Posterior cingulate gyrus (tissue), 11 donors: Measurements from ENCODE around the gene CD8A.

Experiments
- DNase-seq, 10 donors: peaks; one replicate each; pipeline versions ENCODE4 v3.0.0 to v3.0.0-alpha.2; 2020 to 2021; ENCODE audit warnings: mixed read lengths in 3 of 10
- intact Hi-C: fragments of 100-400 bp; cut with DNase I; formaldehyde crosslinking; loops from one replicate; pipeline ENCODE4 v1.15.1; 2023

The CD8A gene

DNA sequence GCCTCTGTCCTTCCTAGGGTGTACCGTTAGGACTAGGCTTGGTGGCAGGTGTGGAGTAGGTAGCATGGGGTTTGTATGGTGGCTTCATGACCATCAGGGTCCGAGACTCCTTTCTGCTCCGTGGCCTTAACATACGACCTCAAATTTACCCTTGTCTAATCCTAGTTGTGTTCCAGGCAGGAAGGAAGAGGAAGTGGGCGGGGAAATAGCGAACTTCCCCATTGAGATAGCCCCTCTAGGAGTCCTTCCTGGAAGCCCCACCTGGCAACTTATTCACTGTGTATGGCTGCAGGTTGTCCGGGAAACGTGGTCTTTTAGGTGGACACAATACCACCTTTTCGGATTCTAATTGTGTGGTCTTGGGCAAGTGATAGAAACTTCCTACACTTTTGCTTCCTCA is 9.3 kb downstream of the CD8A start:
- intact Hi-C loops = no loop called here
- no peak for DNase-seq

DNA sequence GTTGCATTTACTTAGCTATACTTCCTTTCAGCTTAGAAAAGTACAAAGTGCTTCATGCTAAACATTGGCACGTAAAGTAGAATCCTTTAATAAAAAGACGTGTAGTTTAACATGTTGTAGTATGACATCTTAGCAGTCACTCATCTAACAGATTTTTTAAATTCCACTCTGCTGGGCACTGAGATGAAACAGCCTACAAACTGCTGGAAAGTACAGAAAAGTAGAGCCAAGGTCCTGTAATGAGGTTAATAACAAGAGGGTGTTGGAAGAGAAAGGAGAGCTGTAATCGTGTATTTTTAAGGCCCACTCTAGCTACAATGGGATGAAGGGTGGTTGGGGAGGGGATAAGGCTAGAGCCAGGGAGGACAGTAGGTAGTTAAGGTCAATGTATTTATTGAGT is 10.7 kb downstream of the CD8A start:
- no peak for DNase-seq
- intact Hi-C loops = no loop called here

DNA sequence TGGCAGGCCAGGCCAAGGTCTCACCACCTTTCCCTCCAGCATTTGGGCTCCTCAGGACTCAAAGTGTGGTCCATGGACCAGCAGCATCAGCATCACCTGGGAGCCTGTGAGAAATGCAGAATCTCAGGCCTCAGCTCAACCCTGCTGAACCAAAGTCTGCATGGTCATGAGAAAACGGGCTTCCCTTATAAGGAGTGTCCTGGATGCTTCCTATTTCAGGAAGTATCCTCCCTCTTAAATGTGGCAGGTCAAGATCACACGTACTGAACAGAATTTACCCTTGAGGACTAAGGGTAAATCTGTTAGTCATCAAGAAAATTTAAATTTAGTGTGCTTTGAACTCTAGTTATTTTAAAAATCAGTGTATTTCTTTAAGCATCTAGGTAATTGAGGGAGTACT is 11.8 kb downstream of the CD8A start:
- DNase-seq = no peak
- intact Hi-C loops = no loop called here

DNA sequence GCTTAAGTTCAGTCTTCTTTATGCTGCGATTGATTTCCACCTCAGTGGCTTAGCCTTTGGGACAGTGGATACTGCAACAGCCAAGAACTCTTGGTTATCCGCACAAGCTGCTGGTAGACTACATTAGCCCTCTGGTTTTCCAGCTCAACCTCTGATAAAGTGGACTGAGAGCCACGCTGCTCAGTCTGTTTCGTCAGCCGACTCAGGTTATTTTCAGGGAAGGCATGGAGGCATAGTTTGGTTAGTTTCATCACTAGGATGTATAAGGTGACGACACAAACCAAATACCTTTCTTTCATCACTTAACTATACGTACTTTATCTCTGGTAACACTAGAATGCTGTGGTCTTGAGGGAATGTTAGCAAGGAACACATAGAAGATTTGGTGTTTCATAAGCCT is 14.2 kb downstream of the CD8A start:
- intact Hi-C loops = no loop called here
- DNase-seq = no peak

DNA sequence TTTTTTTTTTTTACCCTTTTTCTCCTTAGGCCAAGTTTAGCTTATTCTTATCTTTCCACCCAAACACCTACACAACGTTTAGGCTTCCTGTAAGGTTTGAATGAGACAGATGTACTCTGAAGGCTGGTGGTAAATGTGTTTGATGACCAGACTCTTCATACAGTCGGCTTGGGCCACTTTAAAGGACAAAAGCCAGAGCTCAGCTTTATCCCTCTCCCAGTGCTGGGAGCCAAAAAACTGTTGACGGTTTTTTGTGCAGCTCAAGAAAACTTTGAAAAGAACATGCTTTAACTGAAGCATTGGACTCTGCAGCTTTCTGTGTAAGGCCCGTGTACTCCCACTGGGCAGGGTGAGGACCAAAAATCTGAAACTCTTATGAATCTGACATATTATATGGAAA is 15.4 kb downstream of the CD8A start:
- DNase-seq = no peak
- intact Hi-C loops = no loop called here

DNA sequence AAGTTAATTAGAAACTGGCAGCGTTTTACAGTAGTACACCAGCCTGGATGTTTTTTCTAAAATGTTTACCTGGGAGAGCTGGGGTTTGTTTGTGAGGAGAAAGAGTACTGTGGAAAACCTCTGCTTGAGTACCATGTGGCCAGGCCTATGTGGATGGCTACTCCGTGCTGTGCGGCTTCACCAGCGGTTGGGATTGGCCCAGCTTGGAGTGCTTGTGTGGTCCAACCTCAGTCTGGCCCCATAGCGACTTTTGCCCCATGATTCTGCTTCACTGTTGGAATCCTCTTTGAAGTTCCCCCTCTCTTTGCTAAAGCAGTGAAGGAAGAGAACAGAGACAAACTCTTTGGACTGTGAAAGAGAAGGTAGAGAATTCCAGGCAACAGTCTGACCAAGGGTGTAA is 15.9 kb downstream of the CD8A start:
- intact Hi-C loops = no loop called here
- no peak for DNase-seq

DNA sequence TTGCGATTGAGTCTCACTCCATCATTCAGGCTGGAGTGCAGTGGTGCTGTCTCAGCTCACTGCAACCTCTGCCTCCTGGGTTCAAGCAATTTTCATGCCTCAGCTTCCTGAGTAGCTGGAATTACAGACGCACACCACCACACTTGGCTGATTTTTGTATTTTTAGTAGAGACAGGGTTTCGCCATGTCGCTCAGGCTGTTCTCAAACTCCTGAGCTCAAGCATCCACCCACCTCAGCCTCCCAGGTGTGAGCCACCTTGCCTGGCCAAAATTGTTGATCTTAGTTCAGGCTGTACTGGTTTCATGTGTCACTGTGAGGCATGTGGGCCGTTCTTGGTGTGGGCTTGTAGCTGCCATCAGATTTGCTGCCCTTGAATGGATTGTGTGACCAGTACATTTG is 18.1 kb downstream of the CD8A start:
- intact Hi-C loops = no loop called here
- no peak for DNase-seq

DNA sequence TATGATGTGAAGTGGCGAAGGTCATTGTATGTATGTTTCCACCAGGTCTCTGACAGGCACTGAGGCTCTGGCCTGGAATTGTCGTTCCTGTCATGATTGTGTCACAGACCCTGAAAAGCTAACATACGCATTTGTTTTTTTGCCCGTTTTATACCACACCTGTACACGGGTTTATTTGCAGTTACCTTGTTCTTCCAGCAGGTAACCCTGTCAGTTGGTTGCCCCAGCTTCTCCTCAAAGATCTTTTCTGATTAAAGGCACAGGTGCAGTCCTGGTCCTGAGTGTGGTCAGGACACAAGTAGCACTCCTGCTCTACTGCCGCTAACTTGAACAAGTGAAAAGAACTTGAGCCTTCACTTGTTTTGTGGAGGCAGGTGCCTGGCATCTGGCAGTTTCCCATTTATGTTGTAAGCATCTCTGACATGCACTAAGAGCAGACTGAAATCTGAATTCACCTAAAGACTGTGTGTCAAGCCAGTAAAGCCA is 19.9 kb downstream of the CD8A start:
- intact Hi-C loops = no loop called here

DNA sequence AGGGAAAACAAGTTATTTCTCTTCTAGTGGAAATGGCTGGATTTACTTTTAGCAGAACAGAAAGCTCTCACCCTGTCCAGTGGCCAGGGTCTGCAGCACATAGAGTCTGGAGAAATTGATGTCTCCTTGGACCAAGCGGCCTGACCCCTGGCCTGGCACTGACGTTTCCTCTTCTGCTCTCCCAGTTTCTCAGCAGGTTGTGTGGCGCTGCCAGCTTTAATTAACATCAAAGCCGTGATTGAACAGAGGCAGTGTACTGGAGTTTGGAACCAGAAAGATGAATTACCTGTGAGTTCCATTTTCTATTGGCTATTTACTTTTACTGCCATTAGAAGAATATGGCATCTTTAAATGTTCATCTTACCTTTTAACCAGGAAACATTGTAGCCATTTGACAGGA is 20.9 kb downstream of the CD8A start:
- intact Hi-C loops = no loop called here
- no peak for DNase-seq

More for the DNA sequence above, 19.9 kb downstream of the CD8A start:
- no peak for DNase-seq

DNA sequence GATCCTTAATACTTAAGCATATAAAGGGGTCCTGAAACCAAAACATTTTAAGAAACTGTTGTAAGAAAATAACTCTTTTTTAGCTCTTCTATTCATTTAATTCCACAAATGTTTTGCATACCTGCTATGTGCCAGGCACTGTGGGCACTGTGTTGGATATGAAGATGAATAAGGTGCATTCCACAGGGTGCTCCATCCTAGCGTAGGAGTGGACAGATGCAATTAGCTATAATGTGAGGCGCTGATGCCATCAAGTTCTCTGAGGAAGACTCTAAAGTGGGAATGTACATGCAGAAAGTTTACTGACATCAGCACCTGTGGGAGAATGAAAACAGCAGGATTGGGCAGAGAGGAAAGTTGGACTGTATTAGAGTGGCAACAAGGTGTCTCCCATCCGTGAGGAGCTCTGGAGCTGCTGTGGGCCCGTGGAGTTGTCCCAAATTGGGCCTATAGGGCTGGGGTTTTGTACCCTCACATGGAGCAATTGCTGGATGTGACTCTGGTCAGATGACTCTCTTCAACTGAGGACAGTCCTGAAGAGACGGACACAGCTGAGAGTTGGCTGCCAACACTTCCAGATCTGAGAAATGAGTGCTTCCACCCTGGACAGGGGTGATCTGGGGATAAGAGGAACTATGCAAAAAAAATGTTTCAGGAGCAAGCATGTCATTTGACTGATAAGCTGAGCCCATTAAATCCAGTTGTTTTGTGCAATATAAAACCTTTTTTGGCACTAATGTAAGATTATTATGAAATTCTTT is 22.3 kb downstream of the CD8A start:
- intact Hi-C loops = no loop called here

DNA sequence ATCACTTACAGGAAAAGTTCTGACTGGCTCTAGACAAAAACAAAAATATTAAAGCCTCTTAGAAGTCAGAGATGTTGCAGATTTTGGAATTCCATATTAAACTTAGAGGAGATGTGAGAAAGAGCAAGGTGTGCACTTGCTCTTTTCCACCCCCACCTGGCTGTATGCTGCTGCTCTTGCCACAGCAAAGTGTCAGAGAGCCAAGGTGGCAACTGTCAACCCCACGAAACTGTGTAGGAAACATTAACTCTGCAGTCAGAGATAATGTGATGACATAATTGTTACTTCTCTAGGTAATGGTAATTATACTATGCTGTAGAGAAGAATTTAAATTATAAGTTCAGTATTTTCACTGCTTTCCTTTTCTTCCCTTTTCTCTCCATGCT is 25.4 kb downstream of the CD8A start:
- intact Hi-C loops = no loop called here
- no peak for DNase-seq

More for the DNA sequence above, 22.3 kb downstream of the CD8A start:
- no peak for DNase-seq

DNA sequence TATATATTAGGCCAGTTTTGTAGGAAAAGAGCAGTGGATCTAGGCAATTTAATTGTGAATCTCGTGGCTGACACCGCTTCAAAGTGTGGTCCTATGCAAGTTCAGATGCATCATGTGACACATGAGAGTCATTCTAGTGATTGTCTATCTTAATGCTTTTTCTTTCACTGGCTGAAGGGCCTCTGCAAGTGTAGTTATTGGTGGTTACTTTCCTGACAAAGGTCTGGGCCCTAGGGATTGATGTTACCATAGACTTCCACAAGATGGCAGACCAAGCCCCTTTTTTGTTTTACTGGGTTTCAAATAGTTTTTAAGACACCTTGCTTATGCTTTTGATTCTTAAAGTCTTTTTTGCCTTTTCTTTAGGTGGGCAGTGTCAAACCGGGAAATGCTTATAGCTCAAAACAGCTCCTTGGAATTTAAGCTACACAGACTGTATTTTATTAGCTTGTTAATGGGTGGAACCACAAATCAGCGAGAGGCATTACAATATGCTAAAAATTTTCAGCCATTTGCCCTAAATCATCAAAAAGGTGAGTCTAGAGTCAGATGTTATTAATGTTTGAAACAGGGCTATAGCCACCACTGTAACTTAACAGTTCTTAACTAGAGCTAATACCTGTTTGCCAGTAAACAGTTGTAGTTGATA is 25.9 kb downstream of the CD8A start:
- intact Hi-C loops = no loop called here

DNA sequence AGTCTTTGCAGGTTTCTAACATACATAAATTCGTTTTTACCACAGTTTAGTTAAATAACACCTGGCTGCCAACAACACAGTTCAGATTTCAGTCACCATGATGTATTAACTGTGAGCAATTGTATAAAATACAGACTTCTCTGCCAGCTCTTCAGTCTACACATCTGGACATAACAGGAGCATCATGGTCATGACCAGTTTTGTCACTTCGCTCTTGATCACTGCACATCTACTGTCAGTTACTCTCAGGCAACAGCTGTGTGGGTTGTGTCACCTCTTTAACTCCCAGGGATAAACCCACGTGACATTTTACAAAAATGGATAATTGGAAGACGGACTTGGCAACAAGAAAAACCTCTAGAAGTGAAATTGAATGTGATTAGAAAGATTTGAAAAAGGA is 30.3 kb downstream of the CD8A start:
- no peak for DNase-seq
- intact Hi-C loops = no loop called here

More for the DNA sequence above, 25.9 kb downstream of the CD8A start:
- no peak for DNase-seq

DNA sequence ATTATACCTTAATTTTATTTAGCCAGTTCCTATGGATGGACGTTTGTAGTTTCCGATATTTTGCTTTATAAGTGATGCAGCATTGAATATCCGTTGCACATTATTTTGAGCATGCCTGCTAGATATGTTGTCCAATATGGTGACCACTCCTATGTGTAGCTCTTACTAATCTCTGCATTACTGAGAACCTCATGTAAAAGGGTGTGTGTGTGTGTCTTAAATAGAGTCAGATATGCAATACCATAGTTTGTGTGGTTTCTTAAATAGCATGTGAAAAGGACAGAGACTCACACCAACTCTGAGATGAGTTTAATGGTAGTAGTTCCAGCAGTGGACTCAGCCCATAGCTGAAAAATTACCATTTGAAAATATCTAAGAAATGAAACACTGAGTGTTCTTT is 32.3 kb downstream of the CD8A start:
- intact Hi-C loops = no loop called here
- no peak for DNase-seq

DNA sequence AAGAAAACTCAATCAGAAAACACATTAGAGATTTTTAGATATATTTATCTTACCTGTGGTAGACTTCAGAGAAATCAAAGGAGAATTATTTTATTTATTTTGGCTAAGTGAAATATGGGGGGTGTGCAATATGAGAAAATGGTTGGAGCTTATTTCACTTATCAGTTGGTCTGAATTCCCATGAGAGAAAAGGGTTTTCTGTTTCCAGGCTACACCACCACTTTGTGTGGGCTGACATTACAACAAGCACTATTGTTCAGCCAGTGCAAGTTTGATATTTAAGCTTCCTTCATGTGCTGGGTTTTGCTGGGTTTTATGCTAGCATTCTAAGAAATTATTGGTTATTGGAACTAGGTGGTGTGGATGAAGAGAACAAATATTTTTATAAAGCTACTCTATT is 37.1 kb downstream of the CD8A start:
- DNase-seq = no peak

DNA sequence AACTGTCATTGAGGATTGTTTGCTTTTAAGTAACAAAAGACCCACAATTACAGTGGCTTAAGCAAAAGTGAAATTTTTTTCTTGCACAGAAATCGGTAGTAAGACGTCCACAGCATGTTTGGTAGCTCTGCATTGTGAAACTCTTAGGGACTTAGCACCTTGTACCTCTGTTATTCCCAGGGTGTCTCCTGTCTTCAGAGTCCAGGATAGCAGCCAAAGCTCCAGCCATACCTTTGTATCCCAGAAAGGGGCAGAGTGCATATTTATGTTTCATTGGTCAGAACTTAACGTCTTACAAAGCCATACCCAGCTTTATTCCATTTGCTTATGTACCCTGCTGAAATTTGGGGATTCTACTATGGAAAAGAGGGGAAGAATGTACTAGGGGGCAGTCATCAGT is 37.8 kb downstream of the CD8A start:
- intact Hi-C loops = no loop called here
- no peak for DNase-seq

More for the DNA sequence above, 37.1 kb downstream of the CD8A start:
- intact Hi-C loops = no loop called here

DNA sequence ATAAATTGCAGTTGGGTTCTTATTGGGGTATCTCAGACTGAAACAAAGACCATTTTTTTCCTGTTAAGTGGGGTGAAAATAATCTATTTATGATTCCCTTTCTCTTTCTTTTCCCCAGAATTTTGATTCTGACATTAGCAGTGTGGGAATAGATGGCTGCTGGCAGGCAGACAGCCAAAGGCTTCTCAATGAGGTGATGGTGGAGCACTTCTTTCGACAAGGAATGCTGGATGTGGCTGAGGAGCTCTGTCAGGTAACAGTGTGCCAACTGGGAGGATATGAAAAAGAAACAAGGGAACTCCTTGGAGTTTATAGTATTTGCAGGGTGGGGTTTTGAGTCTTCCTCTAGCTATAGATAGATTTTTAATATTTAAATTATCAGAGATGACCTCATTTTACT is 38.9 kb downstream of the CD8A start:
- no peak for DNase-seq
- intact Hi-C loops = no loop called here

DNA sequence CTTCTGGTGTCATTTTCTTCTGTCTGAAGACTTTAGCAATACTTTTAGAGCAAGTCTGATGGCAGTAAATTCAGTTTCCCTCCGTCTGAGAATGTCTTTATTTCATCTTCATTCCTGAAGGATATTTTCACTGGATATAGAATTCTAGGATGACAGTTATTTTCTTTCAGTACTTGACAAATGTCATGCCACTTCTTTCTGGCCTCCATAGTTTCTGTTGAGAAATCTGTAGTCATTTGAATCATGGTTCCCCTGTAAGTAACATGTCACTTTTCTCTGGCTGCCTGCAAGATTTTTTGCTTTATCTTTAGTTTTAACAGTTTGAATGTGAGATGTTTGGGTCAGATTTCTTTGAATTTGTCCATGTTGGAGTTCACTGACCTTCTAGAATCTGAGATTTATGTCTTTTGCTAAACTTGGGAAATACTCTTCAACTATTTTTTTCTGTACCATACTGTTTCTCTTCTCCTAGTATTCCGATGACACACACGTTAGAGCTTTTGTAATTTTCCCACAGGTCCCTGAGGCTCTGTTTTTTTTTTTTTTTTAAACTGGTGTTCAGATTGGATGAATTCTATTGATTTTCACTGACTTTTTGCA is 40.4 kb downstream of the CD8A start:
- intact Hi-C loops = no loop called here
- no peak for DNase-seq

DNA sequence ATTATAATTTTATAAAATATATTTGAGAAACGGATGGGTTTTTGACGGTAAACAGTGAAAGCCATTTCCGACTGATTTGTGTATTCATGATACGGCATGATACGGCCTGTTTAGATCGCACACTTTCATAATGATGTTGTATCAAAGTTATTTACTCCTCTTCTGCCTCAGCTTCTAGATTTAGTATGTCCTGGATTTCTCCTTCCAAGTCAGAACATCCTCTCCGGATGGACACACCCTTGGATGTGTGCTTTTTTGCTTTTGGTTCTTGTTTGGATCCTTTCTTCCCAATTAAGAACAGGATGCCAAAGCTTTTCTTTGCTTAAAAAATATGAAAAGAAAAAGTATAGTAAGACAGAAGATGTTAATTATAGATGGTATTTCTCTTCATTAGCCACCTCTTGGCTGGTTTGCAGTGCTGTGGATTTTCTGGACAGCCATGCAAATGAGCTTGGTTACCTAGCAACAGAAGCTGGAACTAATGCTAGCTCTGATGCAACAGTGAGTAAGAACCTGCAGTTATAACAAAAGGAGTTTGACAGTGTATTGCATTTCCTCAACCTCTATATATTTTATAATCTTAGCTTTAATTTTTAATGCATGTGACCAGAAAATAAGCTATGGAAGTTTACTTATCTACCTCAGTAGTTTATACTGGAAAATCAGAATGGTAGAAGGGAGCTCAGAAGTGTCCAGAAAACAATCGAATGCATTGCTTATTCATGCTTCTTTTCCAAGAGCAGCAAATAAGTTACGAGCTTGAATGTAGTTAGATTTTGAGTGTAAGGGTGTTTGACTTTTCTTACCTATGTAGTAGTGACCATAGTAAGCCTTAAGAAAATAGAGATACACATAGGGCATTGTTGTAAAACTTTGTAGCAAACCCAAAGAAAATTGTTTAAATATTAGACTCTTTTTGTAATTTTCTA is 42.7 kb downstream of the CD8A start:
- intact Hi-C loops = no loop called here
- DNase-seq = peak in 3 of 10 donors; percentile 16 to 39 (median 28)

DNA sequence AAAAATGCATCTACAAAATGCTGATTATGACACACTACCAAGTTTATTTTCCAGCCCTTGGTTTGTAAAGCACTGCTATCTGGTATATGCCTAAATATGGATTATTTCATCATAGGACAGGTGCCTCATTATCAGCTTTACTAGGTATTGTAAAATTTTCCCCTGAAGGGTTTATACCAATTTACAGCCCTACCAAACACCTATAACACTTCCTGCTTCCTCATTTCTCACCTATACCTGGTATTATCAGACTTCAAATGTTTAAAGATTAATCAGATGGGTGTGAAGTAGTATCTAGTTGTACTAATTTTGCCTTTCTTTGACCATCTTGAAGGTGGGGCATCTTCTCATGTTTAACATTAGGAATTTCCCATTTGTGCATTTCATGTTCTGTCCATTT is 43.8 kb downstream of the CD8A start:
- intact Hi-C loops = no loop called here
- DNase-seq = no peak

DNA sequence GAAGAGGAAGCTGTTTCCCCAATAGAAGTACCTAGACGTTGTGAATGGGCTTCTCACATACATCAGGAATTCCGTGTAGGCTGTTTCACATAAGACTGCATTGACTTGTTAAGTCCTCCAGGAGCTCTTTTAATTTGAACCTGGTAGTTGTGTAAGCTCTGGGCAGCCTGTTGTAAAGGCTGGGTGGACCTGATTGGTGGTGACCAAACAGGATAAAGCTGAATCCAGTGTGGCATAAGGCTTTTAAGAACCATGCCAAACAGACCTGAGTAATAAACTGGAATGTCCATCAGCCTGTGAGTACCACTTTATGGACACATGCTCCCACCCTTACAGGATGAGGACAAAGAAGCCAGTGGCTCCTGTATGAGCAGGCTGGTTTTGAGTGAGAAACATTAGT is 46.6 kb downstream of the CD8A start:
- DNase-seq = no peak
- intact Hi-C loops = no loop called here
